Endothelial cell of umbilical vein (primary cell): ENCODE data around the gene SPRR2G. TPM values are rescaled to one million over a fixed set of nuclear protein-coding genes. Genes with fewer than 3 reads are reported as not detected.

ENCODE experiments used
- BruUV-seq: library from RNA; stranded (reverse); fragments of 400-500 nt; replicated peaks from 2 replicates; lab custom pipeline; 2021; lab: Mats Ljungman, UMichigan
- CTCF ChIA-PET: fragments of 300-600, 350-600 bp; sonication (Branson Sonifier 250); formaldehyde crosslinking; loops from one replicate; lab custom pipeline; 2021; ENCODE audit warnings: antibody characterized with exemption, inconsistent platforms; lab: Charles Lee
- POLR2A ChIA-PET: fragments of 300-600, 350-600 bp; sonication (Branson Sonifier 250); formaldehyde crosslinking; loops from one replicate; lab custom pipeline; 2021; ENCODE audit warnings: antibody characterized with exemption, inconsistent platforms; lab: Charles Lee
- DNase-seq: peaks from one replicate; pipeline ENCODE4 v3.0.0-alpha.2; 2011; ENCODE audit warnings: low read depth, low spot score
- FAIRE-seq: peaks from 2 replicates; lab custom pipeline; 2011; peaks lifted over from hg19 to GRCh38; lab: Jason Lieb, UNC
- H2AFZ ChIP-seq: 2 replicates; pipeline ENCODE4 v1.6.0; 2012; ENCODE audit warnings: low read depth, low read length, control low read depth, inconsistent platforms
- H3K27ac ChIP-seq: 2 replicates; pipeline ENCODE4 v1.5.1; 2011; ENCODE audit warnings: low read depth, mild to moderate bottlenecking, control low read depth, low read length, moderate library complexity; ENCODE audit not compliant: insufficient read depth
- H3K27me3 ChIP-seq, 2 experiments: 2 replicates each; pipeline versions ENCODE4 v1.6.0 to v1.6.1; 2011; ENCODE audit warnings: low read length in 2 of 2, mixed read lengths in 1 of 2; ENCODE audit not compliant: control insufficient read depth in 2 of 2, insufficient read depth in 2 of 2
- H3K36me3 ChIP-seq, 2 experiments: 2 replicates in 1 of 2; 3 replicates in 1 of 2; pipeline ENCODE4 v1.5.1; 2011; ENCODE audit warnings: low read length in 2 of 2, mild to moderate bottlenecking in 1 of 2, moderate library complexity in 1 of 2; ENCODE audit not compliant: control insufficient read depth in 2 of 2, insufficient read depth in 2 of 2; ENCODE audit errors: extremely low read depth in 1 of 2
- H3K4me1 ChIP-seq: 3 replicates; pipeline ENCODE4 v1.5.1; 2011; ENCODE audit warnings: mild to moderate bottlenecking, low read length; ENCODE audit not compliant: control insufficient read depth, insufficient read depth; ENCODE audit errors: extremely low read depth
- H3K4me2 ChIP-seq: 2 replicates; pipeline ENCODE4 v1.6.1; 2011; ENCODE audit warnings: low read length, control low read depth, mixed read lengths; ENCODE audit not compliant: insufficient read depth
- H3K4me3 ChIP-seq, 3 experiments: fragments of 200-600 bp in 1 of 3; sonication (generic), shearing (Covaris generic) in 1 of 3; replicated peaks in 1 of 3; 2 replicates each; pipeline ENCODE4 v1.5.1; 2011 to 2016; ENCODE audit warnings: control low read depth in 3 of 3, low read length in 3 of 3, mild to moderate bottlenecking in 2 of 3, inconsistent platforms in 1 of 3, low read depth in 1 of 3, moderate library complexity in 1 of 3; ENCODE audit not compliant: insufficient read depth in 1 of 3
- H3K79me2 ChIP-seq: 2 replicates; pipeline ENCODE4 v1.6.0; 2012; ENCODE audit warnings: low read length, inconsistent platforms; ENCODE audit not compliant: control insufficient read depth, insufficient read depth
- H3K9ac ChIP-seq: replicated peaks from 2 replicates; pipeline ENCODE3; 2011; ENCODE audit warnings: low read length, control low read depth; ENCODE audit not compliant: insufficient read depth; ENCODE audit errors: extremely low read depth
- H3K9me1 ChIP-seq: replicated peaks from 3 replicates; pipeline ENCODE4 v1.6.0; 2011; ENCODE audit warnings: mild to moderate bottlenecking, low read length; ENCODE audit not compliant: control insufficient read depth, insufficient read depth; ENCODE audit errors: extremely low read depth
- H3K9me3 ChIP-seq: replicated peaks from 2 replicates; pipeline ENCODE4 v1.5.1; 2012; ENCODE audit warnings: low read length, inconsistent platforms; ENCODE audit not compliant: control insufficient read depth, insufficient read depth
- H4K20me1 ChIP-seq: replicated peaks from 2 replicates; pipeline ENCODE3; 2011; ENCODE audit warnings: mild to moderate bottlenecking, low read length; ENCODE audit not compliant: control insufficient read depth, insufficient read depth; ENCODE audit errors: extremely low read depth
- CTCF ChIP-seq, 2 donors: IDR thresholded peaks; 1 replicate in 1 of 2; 2 replicates in 1 of 2; pipeline ENCODE4 v1.5.1; 2011; ENCODE audit warnings: low read length in 2 of 2, mild to moderate bottlenecking in 2 of 2, moderate library complexity in 2 of 2, control low read depth in 1 of 2, inconsistent platforms in 1 of 2, low read depth in 1 of 2; ENCODE audit not compliant: insufficient read depth in 1 of 2; ENCODE audit errors: extremely low read depth in 1 of 2
- EZH2 ChIP-seq: IDR thresholded peaks from 2 replicates; pipeline ENCODE4 v1.6.1; 2012; ENCODE audit warnings: borderline replicate concordance, low read depth, mild to moderate bottlenecking, moderate library complexity, low read length, inconsistent platforms; ENCODE audit not compliant: severe bottlenecking
- FOS ChIP-seq: IDR thresholded peaks from 2 replicates; pipeline ENCODE4 v1.6.1; 2011; ENCODE audit warnings: mild to moderate bottlenecking, low read length, moderate library complexity, borderline replicate concordance; ENCODE audit not compliant: insufficient read depth
- GATA2 ChIP-seq: IDR thresholded peaks from 2 replicates; pipeline ENCODE4 v1.7.0; 2011; ENCODE audit warnings: low read depth, mild to moderate bottlenecking, moderate library complexity, mixed read lengths, low read length; ENCODE audit not compliant: insufficient read length, insufficient read depth
- JUN ChIP-seq: IDR thresholded peaks from 2 replicates; pipeline ENCODE4 v1.6.1; 2011; ENCODE audit warnings: borderline replicate concordance, low read depth; ENCODE audit not compliant: insufficient read length, insufficient read depth
- MAX ChIP-seq: IDR thresholded peaks from 2 replicates; pipeline ENCODE4 v1.6.1; 2011; ENCODE audit not compliant: insufficient read depth, insufficient read length
- MYC ChIP-seq: IDR thresholded peaks from one replicate; pipeline ENCODE4 v1.6.1; 2011; ENCODE audit warnings: mild to moderate bottlenecking, low read depth, low read length
- POLR2A ChIP-seq: IDR thresholded peaks from 2 replicates; pipeline ENCODE4 v1.6.1; 2012; ENCODE audit warnings: low read depth, mild to moderate bottlenecking, control low read depth, low read length
- POLR2AphosphoS5 ChIP-seq: IDR thresholded peaks from 2 replicates; pipeline ENCODE4 v1.6.1; 2012; ENCODE audit warnings: low read depth, mild to moderate bottlenecking, control low read depth, low read length, moderate library complexity; ENCODE audit not compliant: insufficient read depth
- dilution Hi-C: fragments of 300-500 bp; cut with MboI; formaldehyde crosslinking; loops from one replicate; pipeline ENCODE4 v1.15.0; 2019; ENCODE audit warnings: low sequenced_read_pairs; ENCODE audit not compliant: extremely low pct_ligation_motif_present
- intact Hi-C: fragments of 100-400 bp; cut with micrococcal nuclease; formaldehyde crosslinking; loops from one replicate; pipeline ENCODE4 v1.10.0; 2022
- polyA plus RNA-seq, 4 experiments: library from polyadenylated mRNA; depleted of rRNA in 3 of 4; stranded (reverse) in 3 of 4; unstranded in 1 of 4; fragments of >200 nt; gene quantifications; 2 replicates each; pipeline versions ENCODE4 v1.2.1 to v1.2.3, GENCODE V29; 2011 to 2012; ENCODE audit warnings: missing spikeins in 1 of 4
- total RNA-seq: library from RNA; stranded (reverse); gene quantifications from 2 replicates; pipeline ENCODE4 v1.2.3, GENCODE V29; 2021

The SPRR2G gene
- total and polyA plus RNA-seq, 2 donors (not counting 3 experiments of a cell fraction or from before 2014, with no cell fraction given): not detected

DNA sequence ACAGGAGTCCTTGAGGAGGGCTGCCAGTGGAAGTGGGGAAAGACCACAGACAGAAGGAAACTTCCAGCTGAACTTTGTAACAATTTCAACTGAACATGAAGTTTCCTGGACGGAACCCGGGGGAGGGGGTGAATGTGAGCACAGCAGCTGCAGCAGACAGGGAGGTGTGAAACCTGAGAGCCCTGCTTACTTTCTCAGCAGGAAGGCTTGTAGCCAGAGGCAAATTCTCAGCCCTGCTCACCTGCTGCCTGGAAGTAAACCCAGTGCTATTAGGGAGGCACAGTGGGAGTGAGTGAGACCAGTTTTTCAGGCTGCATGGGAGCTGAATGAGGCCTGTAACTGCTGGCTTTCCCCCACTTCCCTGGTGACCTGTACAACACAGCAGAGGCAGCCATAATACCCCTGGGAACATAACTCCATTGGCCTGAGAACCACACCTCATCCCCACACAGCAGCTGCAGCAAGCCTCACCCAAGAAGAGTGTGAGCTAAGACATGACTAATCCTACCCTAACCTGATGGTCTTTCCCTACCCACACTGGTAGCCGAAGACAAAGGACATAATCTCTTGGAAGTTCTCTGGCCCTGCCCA, 27.8 kb downstream of the SPRR2G start:
- Histone ChIP-seq H3K4me2 (no peak overlapping the region), H3K27me3 (no peaks in the 10 kb centered on the region), H3K9me1 (no peaks in the 10 kb centered on the region), H3K4me1 (no peaks in the 10 kb centered on the region), H3K27ac (no peak overlapping the region), H3K9me3 (no peaks in the 10 kb centered on the region), H2AFZ (no peak overlapping the region), H3K79me2 (no peaks in the 10 kb centered on the region), H3K9ac (no peak overlapping the region), H4K20me1 (no peaks in the 10 kb centered on the region), H3K4me3 (no peak overlapping the region), H3K36me3 (no peaks in the 10 kb centered on the region)
- TF ChIP-seq POLR2A: no peak
- TF ChIP-seq FOS: no peak
- TF ChIP-seq MAX: no peak
- TF ChIP-seq JUN: no peak
- TF ChIP-seq EZH2: no peak
- no peak for TF ChIP-seq MYC
- TF ChIP-seq CTCF (IDR thresholded peaks at IDR 0.05; ENCODE audit: extremely low read depth in 1 of 2, insufficient read depth in 1 of 2, low read depth in 1 of 2, low read length in 2 of 2): no peak
- no peak for TF ChIP-seq GATA2
- TF ChIP-seq POLR2AphosphoS5: no peak
- no peak for DNase-seq
- ChIA-PET CTCF (no interaction called here), POLR2A (no interaction called here)
- dilution Hi-C loops: no loop called here
- FAIRE-seq: no peak
- intact Hi-C loops: no loop called here
- BruUV-seq: no TSS peak
